MM.1S (cell line): ENCODE data around the gene MEGF6.

Experiments used
- CTCF ChIP-seq: fragments of 300-600 bp; sonication (generic); IDR thresholded peaks from 2 replicates; pipeline ENCODE4 v1.5.1; 2016; ENCODE audit warnings: antibody characterized with exemption, low read length, mixed read lengths
- EZH2phosphoT487 ChIP-seq: fragments of 300-600 bp; sonication (generic); IDR thresholded peaks from 2 replicates; pipeline ENCODE4 v1.6.1; 2018; ENCODE audit warnings: antibody characterized with exemption, low read length

- TF ChIP-seq EZH2phosphoT487 (no peak), CTCF (no peak)
Observed at GRCh38 chr1:3542676-3543075, 68.6 kb downstream of the MEGF6 start.
